Kidney tubule cell (primary cell): ENCODE data around the gene GOLGA2.

Experiments used
- DNase-seq: peaks from one replicate; pipeline ENCODE4 v3.0.0-alpha.2; 2018; ENCODE audit warnings: low spot score

Gene GOLGA2

GRCh38 chr9:128257907-128258306, 17.9 kb downstream of the GOLGA2 start:
- DNase-seq, result no peak

GRCh38 chr9:128257086-128257825, 18.6 kb downstream of the GOLGA2 start:
- DNase-seq, result no peak

- peak; percentile 52 for DNase-seq
These were observed 20.7 kb downstream of the GOLGA2 start for GRCh38 chr9:128254855-128255759.

GRCh38 chr9:128254362-128254761, 21.4 kb downstream of the GOLGA2 start:
- DNase-seq, result no peak

- no peak for DNase-seq
These were observed 21.8 kb downstream of the GOLGA2 start for GRCh38 chr9:128253991-128254346.

- DNase-seq, result no peak
These were observed 22.4 kb downstream of the GOLGA2 start for GRCh38 chr9:128253140-128253990.

- DNase-seq, result no peak
These were observed 23.3 kb downstream of the GOLGA2 start for GRCh38 chr9:128252317-128253139.

- peak; percentile 47 for DNase-seq
These were observed 24.1 kb downstream of the GOLGA2 start for GRCh38 chr9:128251732-128252100.

- DNase-seq, result no peak
These were observed 24.7 kb downstream of the GOLGA2 start for GRCh38 chr9:128250839-128251731.

- DNase-seq, result peak; percentile 84
These were observed 25.6 kb downstream of the GOLGA2 start for GRCh38 chr9:128249908-128250838.

GRCh38 chr9:128249558-128249907, 26.3 kb downstream of the GOLGA2 start:
- DNase-seq, result no peak

- no peak for DNase-seq
These were observed 28.5 kb downstream of the GOLGA2 start for GRCh38 chr9:128247226-128247803.

GRCh38 chr9:128246471-128246870, 29.3 kb downstream of the GOLGA2 start:
- no peak for DNase-seq

GRCh38 chr9:128245421-128246151, 30.2 kb downstream of the GOLGA2 start:
- DNase-seq, result no peak

- DNase-seq, result no peak
These were observed 31.0 kb downstream of the GOLGA2 start for GRCh38 chr9:128244837-128245231.

- no peak for DNase-seq
These were observed 31.5 kb downstream of the GOLGA2 start for GRCh38 chr9:128244091-128244836.

GRCh38 chr9:128243215-128244018, 32.4 kb downstream of the GOLGA2 start:
- DNase-seq, result no peak
